Activated T-helper 17 cell treated with anti-CD3 and anti-CD28 coated beads, Interleukin-2, amount 50 U/mL, for 72 hours (primary cell): ENCODE results near the gene CRHBP. TPM values are rescaled to one million over a fixed set of nuclear protein-coding genes. Genes with fewer than 3 reads are reported as not detected.

Experiments used
- ATAC-seq: fragments of 150-1000 bp; cut with Tn5 transposase; replicated peaks from 2 replicates; pipeline ENCODE4 v1.10.0; 2021; ENCODE audit warnings: mild to moderate bottlenecking, moderate library complexity
- H3K27ac Mint-ChIP-seq: one replicate; pipeline ENCODE4 v1.8.0; 2022; ENCODE audit warnings: mixed read lengths
- H3K27me3 Mint-ChIP-seq: one replicate; pipeline ENCODE4 v1.8.0; 2022; ENCODE audit warnings: mixed read lengths
- H3K36me3 Mint-ChIP-seq: one replicate; pipeline ENCODE4 v1.8.0; 2022; ENCODE audit warnings: low read depth, mild to moderate bottlenecking, mixed read lengths
- H3K4me1 Mint-ChIP-seq: one replicate; pipeline ENCODE4 v1.8.0; 2022; ENCODE audit warnings: mixed read lengths
- H3K4me3 Mint-ChIP-seq: one replicate; pipeline ENCODE4 v1.8.0; 2022; ENCODE audit warnings: mild to moderate bottlenecking, mixed read lengths
- H3K9me3 Mint-ChIP-seq: one replicate; pipeline ENCODE4 v1.8.0; 2022; ENCODE audit warnings: mixed read lengths
- total RNA-seq, 2 donors: library from RNA; stranded (reverse); gene quantifications; one replicate each; pipeline ENCODE4 v1.2.3, GENCODE V29; 2022

Gene CRHBP
- total RNA-seq, 2 donors from 2014 or later: 0.19 to 0.66 TPM

DNA sequence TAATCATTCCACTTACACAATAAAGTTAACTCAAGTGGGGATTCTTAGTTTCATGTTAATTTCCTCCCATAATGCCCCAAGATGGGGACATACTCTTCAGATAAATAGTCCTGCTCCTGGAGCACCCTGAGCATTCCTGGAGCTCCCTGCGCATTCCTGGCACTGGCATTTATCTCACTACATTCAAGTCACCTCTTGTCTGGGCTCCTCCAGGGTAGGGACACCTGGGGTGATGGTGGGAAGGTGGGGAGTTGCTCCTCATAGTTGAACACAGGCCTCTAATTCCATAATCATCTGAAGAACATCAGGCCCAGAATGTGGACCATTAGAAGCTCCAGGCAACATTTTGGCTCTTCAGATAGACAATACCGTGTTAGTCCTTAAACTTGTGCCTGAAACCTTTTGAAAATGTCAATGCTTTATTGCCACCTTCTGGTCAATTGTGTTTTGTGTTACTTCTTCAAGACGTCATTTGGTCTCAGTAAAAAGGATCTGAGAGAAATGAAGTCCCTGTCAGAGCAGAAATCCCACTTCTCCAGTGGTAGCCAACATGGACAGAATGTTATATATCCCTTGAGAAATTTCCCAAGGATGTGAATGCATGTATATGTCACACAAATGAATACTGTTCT is 63.2 kb downstream of the CRHBP start:
- Mint-ChIP-seq H3K27ac (no peak overlapping the region), H3K9me3 (no peaks in the 10 kb centered on the region), H3K4me1 (no peaks in the 10 kb centered on the region), H3K36me3 (no peaks in the 10 kb centered on the region), H3K27me3 (peaks cover 22% of the 10 kb centered on the region), H3K4me3 (no peak overlapping the region)
- ATAC-seq: no peak

DNA sequence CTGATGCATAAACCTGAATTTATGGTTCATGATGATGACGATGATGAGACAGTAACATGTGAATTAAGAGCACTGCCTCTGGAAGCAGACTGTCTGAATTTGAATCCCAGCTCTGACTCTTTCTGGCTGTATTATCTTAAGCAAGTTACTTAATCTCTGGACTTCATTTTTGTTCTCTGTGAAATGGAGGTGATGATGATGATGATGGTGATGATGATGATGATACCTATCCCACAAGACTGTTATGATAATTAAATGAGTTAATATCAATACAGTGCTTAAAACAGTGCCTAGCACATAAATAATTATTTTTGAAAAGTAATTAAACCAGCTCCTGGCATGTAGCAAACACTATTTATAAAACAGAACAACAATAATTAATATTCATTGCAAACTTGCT is 64.1 kb downstream of the CRHBP start:
- no peak overlapping the region for H3K27ac Mint-ChIP-seq
- no peak for ATAC-seq
- no peaks in the 10 kb centered on the region for H3K4me1 Mint-ChIP-seq
- H3K36me3 Mint-ChIP-seq: no peaks in the 10 kb centered on the region
- H3K27me3 Mint-ChIP-seq: peaks cover 26% of the 10 kb centered on the region
- H3K9me3 Mint-ChIP-seq: no peaks in the 10 kb centered on the region
- no peak overlapping the region for H3K4me3 Mint-ChIP-seq

DNA sequence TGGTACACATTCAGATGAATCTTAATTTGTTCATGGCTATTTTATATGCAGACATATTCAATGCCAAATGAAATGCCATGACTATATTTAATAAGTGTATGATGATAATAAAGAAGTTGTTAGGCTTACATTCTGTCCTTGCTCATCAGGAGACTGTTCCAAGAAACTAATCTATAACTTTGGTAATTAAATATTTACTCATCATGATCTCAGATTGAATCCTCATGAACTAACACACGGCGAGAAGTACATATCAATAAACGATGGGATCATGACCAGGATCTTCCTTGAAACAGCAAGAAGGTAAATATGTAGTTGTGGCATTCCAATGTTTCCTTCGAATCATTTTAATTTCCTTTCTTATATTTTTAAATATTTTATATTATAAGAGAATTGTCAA is 64.8 kb downstream of the CRHBP start:
- H3K4me1 Mint-ChIP-seq: no peaks in the 10 kb centered on the region
- peaks cover 31% of the 10 kb centered on the region for H3K27me3 Mint-ChIP-seq
- H3K36me3 Mint-ChIP-seq: no peaks in the 10 kb centered on the region
- no peak overlapping the region for H3K27ac Mint-ChIP-seq
- no peak for ATAC-seq
- no peaks in the 10 kb centered on the region for H3K9me3 Mint-ChIP-seq
- H3K4me3 Mint-ChIP-seq: no peak overlapping the region

Other genes with a start within 250 kb of the CRHBP start
- gene F2R, start 236.9 kb upstream of the CRHBP start, total RNA-seq: 10 to 100 TPM in 1 of 2 donors, 1 to 10 TPM in 1; 9.4 to 33.4 TPM
- 1 to 10 TPM in 1 of 2 donors, under 1 TPM in 1; 0.85 to 1.9 TPM for gene F2RL1, start 134.0 kb upstream of the CRHBP start, total RNA-seq
- 1 to 10 TPM; 5.2 to 7.5 TPM for gene S100Z, start 103.0 kb upstream of the CRHBP start, total RNA-seq
- 10 to 100 TPM; 24.4 to 25.4 TPM for gene AGGF1, start 77.4 kb downstream of the CRHBP start, total RNA-seq
- gene ZBED3, start 134.2 kb downstream of the CRHBP start, total RNA-seq: under 1 TPM in 1 of 2 donors, not detected in 1; 0.04 TPM